Epithelial cell of prostate (primary cell): ENCODE results near the gene AGPAT3.

Source experiments
- DNase-seq: peaks from one replicate; pipeline ENCODE4 v3.0.0-alpha.2; 2011; ENCODE audit warnings: low read depth, low spot score
- H3K27ac ChIP-seq: fragments of 450-650 bp; 2 replicates; pipeline ENCODE4 v1.5.1; 2017; ENCODE audit warnings: mild to moderate bottlenecking

Gene AGPAT3

DNA sequence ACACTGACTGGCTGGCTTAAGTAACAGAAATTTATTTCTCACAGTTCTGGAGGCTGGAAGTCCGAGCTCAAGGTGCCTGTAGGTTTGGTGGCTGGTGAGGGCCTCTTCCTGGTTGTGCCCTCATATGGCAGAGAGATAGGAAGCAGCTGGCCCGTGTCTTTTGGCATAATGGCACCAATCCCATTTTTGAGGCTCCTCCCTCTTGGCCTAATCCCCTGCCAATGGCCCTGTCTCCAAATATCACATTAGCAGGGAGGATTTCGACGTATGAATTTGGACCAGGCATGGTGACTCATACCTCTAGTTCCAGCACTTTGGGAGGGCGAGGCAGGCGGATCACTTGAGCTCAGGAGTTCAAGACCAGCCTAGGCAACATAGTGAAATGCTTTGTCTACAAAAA lies 37.4 kb downstream of the AGPAT3 start:
- H3K27ac ChIP-seq, result no peak overlapping the region
- no peak for DNase-seq

DNA sequence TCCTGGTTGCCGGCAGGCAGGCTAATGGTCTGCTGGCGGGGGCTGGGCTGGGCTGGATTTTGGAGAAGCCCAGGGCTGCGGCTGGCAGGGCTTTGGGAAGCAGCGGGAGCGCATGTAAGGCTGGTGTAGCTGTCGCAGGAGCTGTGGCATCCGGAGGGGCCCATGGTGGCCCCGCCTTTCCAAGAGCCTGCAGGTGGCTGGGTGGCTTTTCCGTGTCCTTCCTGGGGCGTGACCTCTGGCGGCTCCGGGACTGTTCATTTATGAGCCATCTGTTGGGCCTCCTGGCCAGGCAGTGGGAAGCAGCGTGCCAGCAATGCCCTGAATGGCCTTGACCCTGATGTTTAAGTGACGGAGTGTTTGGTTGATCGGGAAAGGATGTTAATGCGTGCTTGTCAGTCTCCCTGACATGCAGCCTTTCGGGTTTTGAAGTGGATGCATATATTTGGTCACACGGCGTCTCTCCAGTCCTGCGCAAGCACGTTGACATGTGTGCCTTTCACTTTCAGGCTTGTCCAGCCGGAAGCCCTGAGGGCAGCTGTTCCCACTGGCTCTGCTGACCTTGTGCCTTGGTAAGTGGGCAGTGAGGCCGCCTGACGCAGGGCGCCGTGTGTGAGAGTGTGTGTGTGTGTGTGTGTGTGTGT lies 38.5 kb downstream of the AGPAT3 start:
- H3K27ac ChIP-seq, result no peak overlapping the region
- no peak for DNase-seq

DNA sequence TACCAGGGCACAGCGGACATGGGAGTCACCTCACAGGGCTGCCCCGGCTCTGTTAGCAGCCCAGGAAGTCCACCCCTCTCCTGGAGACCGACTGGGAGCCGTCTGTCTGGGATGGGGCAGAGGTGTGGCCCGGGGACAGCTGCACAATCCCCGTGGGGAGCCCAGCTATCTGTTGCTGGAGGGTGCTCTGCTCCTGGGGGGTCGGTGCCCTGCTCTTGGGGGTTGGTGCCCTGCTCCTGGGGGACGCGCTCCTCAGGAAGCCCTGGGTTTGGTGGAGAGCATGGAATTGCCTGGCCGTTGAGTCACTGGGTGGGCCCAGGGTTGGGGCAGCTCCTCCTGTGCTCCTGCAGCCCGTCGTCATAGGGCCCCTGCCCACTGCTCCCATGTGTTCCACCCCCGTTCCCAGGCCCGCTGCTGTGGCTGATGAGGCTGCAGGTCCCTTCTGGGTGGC lies 39.3 kb downstream of the AGPAT3 start:
- no peak for DNase-seq
- H3K27ac ChIP-seq, result no peak overlapping the region

DNA sequence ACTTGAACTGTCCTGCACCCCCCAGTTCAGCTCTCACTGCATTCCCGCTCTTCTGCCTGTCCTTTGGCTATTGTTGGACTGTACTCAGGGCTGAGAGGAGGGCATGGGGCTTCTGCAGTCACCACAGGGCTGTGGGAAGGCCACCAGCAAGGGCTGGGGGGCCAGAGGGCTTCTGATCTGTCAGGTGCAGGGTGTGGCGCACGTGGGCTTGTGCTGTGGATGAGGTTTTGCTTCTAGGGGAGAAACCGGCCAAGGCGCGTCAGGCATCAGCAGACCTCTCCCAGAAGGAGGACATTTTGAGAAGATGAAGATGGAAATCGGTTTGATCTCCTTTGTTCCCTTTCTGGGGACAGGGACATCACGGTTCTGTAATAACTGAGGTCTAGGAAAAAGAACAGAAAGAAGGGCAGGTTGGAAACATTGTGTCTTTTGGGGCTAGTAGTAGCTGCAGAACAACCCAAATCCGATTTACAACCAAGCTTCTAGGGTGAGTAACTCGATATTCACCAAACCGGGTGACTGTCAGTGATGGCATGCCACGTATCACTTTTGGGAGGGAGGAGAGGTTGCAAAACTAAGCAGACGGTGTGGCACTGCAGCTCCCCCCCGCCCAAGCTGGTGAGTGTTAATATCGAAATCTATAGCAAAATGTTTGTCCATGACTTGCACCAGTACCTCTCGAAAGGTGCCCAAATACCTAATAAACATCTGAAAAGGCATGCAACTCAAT lies 40.9 kb downstream of the AGPAT3 start:
- no peak for DNase-seq
- no peak overlapping the region for H3K27ac ChIP-seq

DNA sequence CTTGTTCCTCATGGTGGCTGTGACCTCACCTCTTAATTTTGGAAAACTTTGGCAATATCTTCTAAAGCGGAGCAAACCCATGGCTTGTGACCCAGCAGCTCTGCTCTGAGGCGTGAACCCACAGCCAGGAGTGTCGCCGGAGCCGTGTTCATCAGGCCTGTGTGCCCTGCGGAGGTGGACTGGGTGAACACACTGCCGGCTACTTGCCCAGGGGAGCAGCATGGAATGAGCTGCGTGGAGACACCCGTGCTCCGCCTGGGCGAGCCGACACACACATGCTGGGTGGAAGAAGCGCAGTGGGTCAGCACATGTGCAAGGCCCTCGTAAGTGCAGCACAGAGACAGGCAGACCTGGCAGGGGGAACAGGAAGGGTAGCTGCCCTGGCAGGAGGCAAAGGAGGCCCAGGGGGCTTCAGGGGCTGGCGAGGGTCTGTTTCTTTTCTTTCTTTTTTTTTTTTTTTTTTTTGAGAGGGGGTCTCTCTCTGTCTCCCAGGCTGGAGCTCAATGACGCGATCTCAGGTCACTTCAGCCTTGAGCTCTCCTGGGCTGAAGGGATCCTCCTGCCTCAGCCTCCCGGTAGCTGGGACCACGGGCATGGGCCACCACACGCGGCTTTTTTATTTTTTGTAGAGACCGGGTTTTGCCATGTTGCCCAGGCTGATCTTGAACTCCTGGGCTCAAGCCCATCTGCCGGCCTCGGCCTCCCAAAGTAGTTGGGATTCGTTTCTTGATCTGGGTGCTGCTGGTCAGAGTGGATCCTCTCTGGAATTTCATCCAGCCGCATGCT lies 41.8 kb downstream of the AGPAT3 start:
- H3K27ac ChIP-seq, result no peak overlapping the region
- DNase-seq, result no peak

DNA sequence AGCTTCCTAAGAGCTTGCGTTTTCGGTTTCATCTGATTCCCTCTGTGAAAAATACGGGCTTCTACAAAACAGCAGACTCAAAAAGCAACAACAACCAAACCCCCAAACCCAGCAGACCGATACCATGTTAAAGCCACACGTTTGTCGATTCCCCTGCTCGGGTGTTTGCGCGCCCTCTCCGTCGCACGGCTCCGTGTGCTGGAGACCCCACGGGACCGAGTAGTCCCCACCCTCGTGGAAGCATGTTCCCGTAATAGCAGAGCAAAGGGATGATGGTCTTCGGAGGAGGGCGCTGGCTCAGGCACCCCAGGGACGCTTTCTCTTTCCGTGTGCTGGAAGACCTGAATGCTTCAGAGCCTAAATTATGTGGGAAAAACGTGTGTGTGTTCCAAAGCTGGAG lies 42.7 kb downstream of the AGPAT3 start:
- no peak overlapping the region for H3K27ac ChIP-seq
- DNase-seq, result no peak

DNA sequence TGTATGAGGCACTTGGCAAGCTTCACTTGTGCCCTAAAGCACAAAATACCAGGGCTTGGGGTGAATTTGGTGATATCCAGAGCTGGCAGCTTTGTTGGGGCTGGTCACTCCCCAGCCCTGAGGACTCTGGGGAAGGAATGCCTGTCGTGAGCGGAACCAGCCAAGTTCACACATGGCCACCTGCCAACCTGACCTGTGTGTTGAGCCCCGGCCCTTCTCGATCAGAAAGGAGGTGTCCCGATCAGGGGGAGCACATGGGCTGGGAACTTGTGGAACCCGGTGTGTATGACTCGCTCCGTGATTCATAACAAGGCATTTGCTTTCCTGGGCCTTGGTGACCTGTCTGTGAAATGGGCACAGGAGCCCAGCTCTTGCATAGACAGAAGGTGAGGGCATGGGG lies 43.1 kb downstream of the AGPAT3 start:
- H3K27ac ChIP-seq, result no peak overlapping the region
- DNase-seq, result no peak

DNA sequence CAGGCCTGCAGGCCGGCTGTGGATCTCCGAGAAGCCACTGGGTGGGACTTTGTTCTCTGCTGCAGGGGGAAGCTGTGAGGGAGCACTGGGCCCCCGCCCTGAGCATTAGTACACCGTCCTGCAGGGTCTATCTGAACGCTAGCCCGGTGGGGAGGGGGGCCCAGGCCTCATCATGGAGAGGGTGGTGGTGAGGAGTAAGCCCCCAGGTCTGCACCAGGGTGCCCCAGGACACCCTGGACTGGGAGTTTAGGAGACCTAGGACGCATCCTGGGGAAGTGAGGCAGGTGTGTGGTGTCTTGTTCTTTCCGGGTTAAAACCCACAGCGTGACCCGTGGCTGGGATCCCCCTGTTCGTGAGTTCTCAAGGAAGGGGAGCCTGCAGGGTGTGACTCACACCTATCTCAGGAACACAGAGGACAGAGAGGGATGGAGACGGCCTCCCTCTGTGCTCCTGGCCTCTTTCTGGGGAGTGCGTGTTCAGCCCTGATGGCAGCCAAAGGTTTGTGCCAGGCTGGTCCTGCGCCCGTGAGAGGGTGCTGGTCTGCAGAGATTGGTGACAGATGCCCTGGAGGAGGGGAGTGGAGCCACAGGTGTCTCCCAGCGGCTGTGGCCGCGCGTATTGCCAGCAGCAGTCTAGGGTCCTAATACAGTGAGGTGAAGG lies 44.8 kb downstream of the AGPAT3 start:
- no peak for DNase-seq
- H3K27ac ChIP-seq, result no peak overlapping the region

DNA sequence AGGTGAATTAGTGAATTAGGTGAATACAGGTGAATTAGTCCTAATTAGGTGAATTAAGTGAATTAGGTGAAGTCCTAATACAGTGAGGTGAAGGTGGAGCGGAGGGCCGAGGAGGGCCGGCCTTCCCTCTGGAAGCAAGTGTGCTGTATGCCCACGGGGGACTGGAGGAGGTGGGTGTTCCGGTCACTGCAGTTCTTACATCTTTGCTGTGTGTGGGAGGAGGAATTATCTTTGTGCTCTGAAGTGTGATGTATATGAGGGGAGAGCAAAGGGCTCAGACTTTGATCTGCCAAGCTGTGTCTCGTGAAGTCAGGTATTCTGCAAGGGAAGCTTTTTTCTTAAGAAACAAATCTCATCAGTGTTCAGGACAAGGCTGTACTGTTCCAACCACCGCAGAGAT lies 45.4 kb downstream of the AGPAT3 start:
- H3K27ac ChIP-seq, result no peak overlapping the region
- DNase-seq, result no peak

DNA sequence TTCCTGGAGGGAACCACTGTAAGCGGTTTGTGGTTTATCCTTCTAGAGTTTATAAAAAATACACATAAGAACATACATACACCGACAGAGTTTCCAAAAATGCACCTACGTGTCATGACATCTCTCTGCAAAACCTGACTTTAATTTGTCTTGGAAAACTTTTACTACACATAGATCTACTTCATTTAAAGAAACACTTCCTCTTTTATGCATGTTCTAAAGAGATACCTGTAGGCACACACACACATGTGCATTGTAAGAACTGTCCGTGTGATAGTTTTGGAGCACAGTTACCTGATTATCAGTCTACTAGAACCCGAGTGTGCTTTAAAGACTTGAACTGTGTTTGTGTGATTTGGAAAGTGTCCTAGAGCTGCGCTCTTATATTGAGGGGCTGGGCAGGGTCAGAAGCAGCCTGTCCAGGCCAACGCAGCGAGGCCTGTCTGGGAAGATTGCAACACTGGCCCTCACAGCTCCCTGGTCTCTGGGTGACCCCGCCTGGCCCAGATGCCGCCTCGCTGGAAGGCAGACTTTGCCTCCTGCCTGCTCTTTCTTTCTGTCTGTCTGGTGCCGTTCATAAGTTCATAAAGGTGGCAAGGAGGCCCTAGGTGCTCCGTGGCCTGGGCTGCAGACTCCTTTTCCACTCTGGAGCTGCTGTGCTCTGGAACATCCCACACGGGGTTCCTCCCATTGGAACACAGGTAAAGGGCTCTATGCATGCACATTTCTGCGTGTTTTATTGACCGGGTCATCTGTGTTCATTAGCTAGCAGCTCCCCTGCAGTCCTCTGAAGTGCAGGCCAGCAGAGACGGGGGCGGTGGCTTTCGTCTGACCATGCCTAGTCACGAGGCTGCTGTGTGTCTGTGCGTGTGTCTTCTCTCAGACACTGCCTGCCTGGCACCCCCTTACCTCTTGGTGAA lies 46.3 kb downstream of the AGPAT3 start:
- no peak overlapping the region for H3K27ac ChIP-seq
- no peak for DNase-seq

DNA sequence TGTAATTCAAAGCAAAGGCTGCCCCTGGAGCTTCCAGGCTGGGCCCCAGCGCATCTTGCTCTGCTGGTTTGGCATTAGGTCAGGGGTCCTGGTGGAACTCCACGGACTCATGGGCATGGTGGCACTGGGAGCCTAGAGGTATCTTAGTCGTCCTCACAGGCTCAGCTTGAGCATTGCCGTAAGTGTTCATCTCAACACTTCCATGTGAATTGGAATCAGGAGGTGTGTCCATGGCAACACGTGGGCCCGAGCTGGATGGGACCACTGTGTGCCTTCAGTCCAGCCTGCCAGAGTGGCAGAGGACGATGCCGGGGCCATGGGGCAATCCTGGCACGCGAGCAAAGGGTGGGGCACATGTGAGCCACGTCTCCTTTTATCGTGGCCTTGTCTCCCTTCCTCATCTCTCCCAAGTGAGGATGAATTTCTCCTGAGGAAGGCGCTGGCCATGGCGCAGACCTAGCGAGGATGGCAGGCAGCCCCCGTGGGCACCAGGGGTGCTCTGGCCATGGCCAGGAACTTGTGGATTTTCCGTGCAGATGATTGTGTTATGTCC lies 47.0 kb downstream of the AGPAT3 start:
- no peak overlapping the region for H3K27ac ChIP-seq

DNA sequence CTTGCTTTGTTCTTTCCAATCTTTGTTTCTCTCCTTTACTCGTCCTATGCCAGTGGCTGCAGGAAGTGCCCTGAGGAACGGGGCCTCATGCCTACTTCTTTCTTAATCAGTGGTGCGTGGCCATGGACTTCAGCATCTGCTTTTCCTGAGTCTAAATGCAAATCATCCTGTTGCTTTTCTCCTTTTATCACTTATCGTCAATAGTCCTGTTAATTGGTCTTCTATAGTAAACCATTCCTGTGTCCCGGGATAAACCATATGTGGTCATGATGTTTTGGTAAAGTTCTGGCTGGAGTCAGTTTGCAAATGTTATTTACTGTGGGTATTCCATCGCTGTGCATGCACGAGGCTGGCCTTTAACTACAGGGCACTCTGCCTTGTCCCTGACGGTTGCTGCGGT lies 47.5 kb downstream of the AGPAT3 start:
- no peak overlapping the region for H3K27ac ChIP-seq
- DNase-seq, result no peak

More for the DNA sequence above, 47.0 kb downstream of the AGPAT3 start:
- DNase-seq, result no peak

DNA sequence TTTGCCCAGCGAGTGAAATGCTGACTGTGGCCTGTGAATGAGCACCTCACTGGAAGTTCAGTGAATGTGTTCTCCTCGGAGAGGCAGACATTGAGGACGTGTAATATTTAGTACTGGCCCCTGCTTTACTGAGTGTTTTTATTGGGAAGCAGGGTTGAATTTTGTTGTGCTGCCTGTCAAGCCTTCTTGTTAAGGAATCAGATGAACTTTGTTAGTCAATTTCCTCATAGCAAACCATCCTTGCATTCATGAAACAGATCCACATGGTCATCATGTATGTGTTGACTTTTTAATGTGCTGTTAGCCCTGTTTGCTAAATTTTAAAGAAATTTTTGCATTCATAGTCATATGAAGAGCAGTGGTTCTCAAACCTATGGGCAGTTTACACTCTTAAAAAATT lies 47.9 kb downstream of the AGPAT3 start:
- DNase-seq, result no peak
- H3K27ac ChIP-seq, result no peak overlapping the region

DNA sequence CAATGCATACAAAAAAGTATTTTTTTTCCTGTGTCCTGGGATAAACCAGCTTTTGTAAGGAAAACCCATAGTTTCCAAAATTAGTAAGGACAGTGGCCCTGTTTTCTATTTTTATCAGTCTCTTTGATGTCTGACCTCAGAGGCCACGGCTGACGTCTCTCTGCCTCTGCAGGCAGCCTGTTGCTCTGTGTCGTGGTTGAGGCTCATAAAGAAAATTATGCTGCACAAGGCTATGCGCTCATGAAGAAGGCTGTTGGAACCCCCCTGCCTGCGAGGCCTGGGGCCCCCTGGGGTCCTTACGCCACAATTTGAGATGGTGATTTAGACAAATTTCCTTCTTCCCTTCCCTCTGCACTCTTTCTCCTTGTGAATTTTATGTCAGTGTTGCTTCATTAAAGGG lies 48.9 kb downstream of the AGPAT3 start:
- no peak for DNase-seq
- H3K27ac ChIP-seq, result no peak overlapping the region

DNA sequence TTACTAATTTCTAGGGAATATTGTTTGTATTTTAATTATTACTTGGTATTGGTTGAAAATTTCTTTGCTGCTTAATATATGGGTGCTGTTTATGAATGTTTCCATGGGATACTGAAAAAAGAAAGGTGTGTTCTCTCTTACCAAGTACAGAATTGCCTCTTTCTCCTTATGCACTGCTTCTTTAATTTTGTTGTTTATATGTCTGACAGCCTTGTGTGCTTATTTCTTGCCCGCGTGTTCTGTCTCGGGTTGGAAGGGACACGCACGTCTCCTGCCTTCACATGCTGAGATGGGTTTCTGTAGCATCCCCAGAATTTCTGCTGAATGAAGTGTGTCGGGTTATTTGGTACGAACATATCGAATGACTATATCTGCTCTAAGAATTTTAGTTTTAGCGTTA lies 51.1 kb downstream of the AGPAT3 start:
- DNase-seq, result no peak
- no peak overlapping the region for H3K27ac ChIP-seq

DNA sequence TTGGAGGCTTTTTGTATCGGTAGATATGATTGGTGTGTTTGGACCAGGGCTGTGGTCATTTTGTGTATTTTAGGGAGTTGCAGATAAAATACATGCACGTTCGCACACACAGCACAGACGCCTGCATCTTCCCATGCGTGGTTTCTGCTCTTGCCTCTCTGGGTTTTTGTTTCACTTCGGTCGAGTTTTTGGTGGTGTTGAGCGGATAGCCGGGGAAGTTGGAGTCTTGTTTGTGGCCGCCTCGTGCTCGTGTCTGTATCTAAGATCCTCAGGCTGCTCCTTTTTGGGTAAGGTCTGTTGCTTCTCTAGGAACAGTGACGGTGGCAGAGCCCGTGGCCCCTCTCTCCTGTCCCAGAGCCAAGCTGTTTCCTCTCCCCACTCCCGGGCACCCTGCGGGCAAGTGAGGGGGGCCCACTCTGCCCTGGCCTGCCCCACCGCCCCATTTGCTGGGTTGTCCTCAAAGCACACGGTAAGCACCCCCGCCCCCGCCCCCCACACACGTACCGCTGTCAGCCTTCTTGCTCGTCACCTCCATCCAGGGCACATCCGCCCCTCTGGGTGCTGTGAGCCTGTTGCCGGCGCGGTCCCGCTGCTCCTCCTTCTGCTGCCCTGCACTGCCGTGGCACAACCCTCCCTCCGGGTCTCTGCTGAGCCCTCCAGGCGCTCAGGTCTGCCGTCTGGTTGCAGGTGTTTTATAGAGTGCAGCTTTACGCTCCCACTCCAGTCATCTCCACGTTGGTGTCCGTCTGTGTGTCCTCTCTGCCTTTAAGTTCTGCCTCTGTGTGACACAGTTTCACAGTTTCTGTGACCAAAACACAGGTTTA lies 51.9 kb downstream of the AGPAT3 start:
- no peak for DNase-seq
- no peak overlapping the region for H3K27ac ChIP-seq

DNA sequence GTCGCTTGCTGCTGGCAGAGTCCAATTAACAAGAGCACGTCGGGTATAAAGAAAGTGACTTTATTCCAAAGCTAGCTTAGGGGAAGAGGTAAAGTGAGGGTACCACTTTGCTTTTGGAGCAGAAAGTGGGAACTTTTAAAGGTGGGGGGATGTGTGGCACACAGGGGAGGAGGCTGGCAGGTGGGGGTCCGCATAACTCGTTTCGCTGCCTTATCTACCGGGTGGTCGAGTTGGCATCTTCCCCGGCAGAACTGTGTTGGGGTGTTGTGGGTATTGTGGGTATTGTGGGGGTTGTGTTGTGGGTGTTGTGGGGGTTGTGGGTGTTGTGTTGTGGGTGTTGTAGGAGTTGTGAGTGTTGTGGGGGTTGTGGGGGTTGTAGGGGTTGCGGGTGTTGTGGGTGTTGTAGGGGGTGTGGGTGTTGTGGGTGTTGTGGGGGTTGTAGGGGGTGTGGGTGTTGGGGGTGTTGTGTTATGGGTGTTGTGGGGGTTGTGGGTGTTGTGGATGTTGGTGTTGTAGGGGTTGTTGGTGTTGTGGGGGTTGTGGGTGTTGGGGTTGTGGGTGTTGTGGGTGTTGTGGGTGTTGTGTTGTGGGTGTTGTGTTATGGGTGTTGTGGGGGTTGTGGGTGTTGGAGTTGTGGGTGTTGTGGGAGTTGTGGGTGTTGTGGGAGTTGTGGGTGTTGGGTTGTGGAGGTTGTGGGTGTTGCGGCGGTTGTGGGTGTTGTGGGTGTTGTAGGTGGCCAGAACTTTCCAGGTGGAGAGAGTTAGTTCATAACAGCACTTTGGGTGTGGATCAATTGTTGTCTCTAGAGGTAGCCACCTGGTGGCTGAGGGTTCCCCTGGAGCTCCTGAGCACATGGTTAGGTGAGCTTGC lies 52.7 kb downstream of the AGPAT3 start:
- no peak for DNase-seq
- H3K27ac ChIP-seq, result no peak overlapping the region
